GM18861 (cell line): Measurements from ENCODE around the gene FAM25G.

ENCODE experiments used
- ATAC-seq: cut with Tn5 transposase; IDR thresholded peaks from one replicate; pipeline ENCODE4 v1.9.1; 2021; ENCODE audit not compliant: unreplicated experiment

Gene FAM25G

GRCh38 chr10:47449102-47449978 lies 42.2 kb downstream of the FAM25G start:
- no peak for ATAC-seq

GRCh38 chr10:47447705-47448104 lies 43.8 kb downstream of the FAM25G start:
- ATAC-seq, result no peak

DNA sequence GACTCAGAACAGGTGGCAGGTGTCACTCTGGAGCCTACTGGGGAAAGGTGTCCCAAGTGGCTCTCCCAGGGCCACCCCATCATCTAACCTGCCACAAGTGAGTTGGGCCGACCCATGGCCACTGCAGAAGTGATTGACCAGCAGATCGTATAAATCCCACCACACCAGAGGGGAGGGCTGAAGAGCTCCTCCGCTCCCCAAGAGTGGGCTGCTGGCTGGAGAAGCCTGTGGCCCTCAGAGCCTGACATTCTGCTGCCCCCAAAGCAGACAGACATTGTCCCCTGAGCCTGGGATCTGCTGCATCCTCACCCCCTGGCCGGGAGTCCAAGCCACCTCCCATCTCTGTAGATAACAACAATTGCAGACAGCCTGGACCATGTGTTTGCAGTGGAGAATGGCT lies 44.3 kb downstream of the FAM25G start:
- ATAC-seq, result no peak

DNA sequence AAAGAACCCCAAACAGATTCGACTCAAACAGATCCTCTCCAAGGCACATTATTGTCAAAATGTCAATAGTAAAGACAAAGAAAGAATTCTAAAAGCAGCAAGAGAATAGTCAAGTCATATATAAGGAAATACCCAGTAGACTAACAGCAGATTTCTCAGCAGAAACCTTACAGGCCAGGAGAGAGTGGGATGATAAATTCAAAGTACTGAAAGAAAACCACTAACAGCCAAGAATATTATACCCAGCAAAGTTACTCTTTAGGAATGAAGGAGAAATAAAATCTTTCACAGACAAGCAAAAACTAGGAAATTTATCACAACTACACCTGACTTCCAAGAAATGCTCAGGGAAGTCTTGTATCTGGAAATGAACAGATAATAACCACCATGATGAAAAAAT lies 45.8 kb downstream of the FAM25G start:
- ATAC-seq, result no peak

DNA sequence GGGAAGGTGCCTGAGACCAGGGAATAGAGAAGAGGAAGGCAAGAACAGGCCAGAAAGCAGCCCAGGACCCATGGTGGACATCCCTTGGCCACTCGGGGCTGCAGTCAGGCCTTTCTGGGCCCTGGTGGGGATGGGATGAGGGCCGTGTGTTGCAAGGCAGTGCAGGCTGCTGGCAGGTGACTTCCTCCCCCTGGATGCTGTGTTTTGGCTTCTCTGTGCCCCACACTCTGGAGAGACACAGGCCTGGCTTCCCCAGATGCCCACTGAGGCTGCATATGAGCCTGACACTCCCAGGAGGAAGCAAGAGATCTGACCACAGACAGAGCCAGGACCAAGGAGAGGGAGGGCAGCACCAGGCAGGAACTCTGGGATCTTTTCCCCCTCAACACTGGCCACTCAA lies 47.5 kb downstream of the FAM25G start:
- ATAC-seq, result no peak

GRCh38 chr10:47443145-47443544 lies 48.4 kb downstream of the FAM25G start:
- no peak for ATAC-seq

GRCh38 chr10:47442351-47442750 lies 49.1 kb downstream of the FAM25G start:
- ATAC-seq, result no peak

DNA sequence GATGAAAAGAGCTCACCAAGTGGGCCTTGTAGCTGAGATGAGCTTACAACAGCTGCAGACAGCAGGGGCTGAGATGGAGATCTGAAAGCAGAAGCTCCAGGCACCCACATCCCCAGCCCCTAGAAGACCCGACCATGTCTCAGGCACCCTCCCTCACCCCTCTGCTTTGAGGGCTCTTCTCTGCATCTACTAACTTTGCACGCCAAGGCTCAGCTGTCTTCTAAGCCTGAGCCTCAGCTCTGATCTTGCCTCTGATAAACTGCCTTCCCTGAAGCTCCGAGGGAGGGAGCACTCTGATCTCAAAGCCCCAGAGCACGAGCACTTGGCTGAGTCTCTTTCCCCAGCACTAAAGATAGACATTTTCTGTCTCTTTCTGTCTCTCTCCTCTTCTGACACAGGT lies 49.6 kb downstream of the FAM25G start:
- no peak for ATAC-seq

DNA sequence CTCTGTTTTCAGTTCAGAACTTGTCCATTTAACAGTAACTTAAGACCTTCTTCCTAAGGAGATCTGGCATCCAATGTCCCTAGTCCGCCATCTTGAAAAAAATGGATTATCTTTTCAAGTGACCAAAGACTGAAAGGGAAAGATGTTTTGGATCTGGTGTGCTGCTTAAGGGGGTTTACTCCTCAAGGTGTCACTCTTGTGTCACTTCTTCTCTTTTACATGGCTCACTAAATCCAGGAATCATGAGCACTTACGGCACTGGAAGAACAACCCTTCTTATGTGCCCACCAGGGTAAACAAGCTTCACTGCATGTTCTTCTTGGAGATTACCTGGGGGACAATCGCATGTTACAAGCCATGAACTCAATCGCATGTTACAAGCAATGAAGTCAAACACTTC lies 51.3 kb downstream of the FAM25G start:
- no peak for ATAC-seq

GRCh38 chr10:47438857-47439474 lies 52.5 kb downstream of the FAM25G start:
- ATAC-seq, result no peak
